Stomach (tissue), 4 donors: ENCODE measurements around the gene ENPP1.

Experiments
- EP300 ChIP-seq: sonication (generic); formaldehyde crosslinking; IDR thresholded peaks from one replicate; pipeline ENCODE4 v1.6.1; 2017; ENCODE audit warnings: antibody characterized with exemption
- POLR2A ChIP-seq, 4 donors: fragments of 450-650 bp; IDR thresholded peaks; one replicate each; pipeline ENCODE4 v1.6.1; 2016; ENCODE audit warnings: antibody characterized with exemption in 4 of 4, control low read depth in 2 of 4, mild to moderate bottlenecking in 1 of 4, moderate library complexity in 1 of 4
- TF ChIP-seq, protein P1 (sequence below), 7 experiments: fragments of 450-650 bp in 4 of 7; fragments of 200-600 bp in 3 of 7; sonication (generic) in 3 of 7; IDR thresholded peaks; one replicate each; pipeline ENCODE4 v1.5.1; 2016 to 2019; ENCODE audit warnings: antibody characterized with exemption in 7 of 7, control low read depth in 2 of 7, mild to moderate bottlenecking in 1 of 7

DNA sequence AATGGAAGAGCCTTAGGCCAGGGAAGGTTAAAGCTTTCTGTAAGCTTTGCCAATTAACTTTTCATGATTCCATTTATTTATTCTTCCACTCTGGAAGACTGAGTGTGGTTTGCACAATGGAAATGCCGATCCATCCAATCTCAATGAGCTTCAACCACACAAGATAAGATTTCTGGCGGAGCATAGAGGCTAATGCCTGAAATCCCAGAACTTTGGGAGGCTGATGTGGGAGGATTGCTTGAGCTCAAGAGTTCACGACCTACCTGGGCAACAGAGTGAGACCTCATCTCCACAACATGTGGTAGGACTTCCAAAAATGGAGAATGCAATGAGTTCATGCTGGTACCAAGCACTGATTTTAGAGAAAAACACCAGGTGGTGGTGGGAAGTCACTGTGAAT is 6.2 kb downstream of the ENPP1 start:
- TF ChIP-seq, protein P1, sequence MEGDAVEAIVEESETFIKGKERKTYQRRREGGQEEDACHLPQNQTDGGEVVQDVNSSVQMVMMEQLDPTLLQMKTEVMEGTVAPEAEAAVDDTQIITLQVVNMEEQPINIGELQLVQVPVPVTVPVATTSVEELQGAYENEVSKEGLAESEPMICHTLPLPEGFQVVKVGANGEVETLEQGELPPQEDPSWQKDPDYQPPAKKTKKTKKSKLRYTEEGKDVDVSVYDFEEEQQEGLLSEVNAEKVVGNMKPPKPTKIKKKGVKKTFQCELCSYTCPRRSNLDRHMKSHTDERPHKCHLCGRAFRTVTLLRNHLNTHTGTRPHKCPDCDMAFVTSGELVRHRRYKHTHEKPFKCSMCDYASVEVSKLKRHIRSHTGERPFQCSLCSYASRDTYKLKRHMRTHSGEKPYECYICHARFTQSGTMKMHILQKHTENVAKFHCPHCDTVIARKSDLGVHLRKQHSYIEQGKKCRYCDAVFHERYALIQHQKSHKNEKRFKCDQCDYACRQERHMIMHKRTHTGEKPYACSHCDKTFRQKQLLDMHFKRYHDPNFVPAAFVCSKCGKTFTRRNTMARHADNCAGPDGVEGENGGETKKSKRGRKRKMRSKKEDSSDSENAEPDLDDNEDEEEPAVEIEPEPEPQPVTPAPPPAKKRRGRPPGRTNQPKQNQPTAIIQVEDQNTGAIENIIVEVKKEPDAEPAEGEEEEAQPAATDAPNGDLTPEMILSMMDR (IDR thresholded peaks at IDR 0.05), result no peak
- TF ChIP-seq POLR2A (IDR thresholded peaks at IDR 0.05) (no peak), EP300 (no peak)
